HEK293 (cell line): Measurements from ENCODE around the gene TAS2R1.

ENCODE experiments used
- CTCF ChIA-PET: fragments of 350-600 bp; formaldehyde crosslinking; extraction: SDS; loops from one replicate; lab custom pipeline; 2021; ENCODE audit warnings: antibody characterized with exemption; lab: Yijun Ruan, JAX
- POLR2A ChIA-PET: fragments of 300-600 bp; formaldehyde crosslinking; extraction: SDS; loops from one replicate; lab custom pipeline; 2020; ENCODE audit warnings: antibody characterized with exemption, inconsistent platforms; lab: Yijun Ruan, JAX
- H3K27ac ChIP-seq: fragments of 200-500 bp; sonication (Bioruptor generic); 2 replicates; pipeline ENCODE4 v1.5.1; 2014; ENCODE audit warnings: low read depth, low read length, control low read depth, inconsistent platforms; ENCODE audit errors: extremely low read depth
- H3K36me3 ChIP-seq, 2 experiments: fragments of 200-500 bp in 1 of 2; sonication (Bioruptor generic) in 1 of 2; 1 replicate in 1 of 2; 2 replicates in 1 of 2; pipeline ENCODE4 v1.5.1; 2014 to 2017; ENCODE audit warnings: inconsistent platforms in 2 of 2, low read length in 2 of 2; ENCODE audit not compliant: control insufficient read depth in 2 of 2, insufficient read depth in 1 of 2
- H3K4me1 ChIP-seq: fragments of 200-500 bp; sonication (Bioruptor generic); 2 replicates; pipeline ENCODE4 v1.5.1; 2014; ENCODE audit warnings: mild to moderate bottlenecking, low read length, inconsistent platforms; ENCODE audit not compliant: control insufficient read depth, insufficient read depth
- H3K4me3 ChIP-seq: 2 replicates; pipeline ENCODE4 v1.5.1; 2011; ENCODE audit warnings: low read depth, mild to moderate bottlenecking, control low read depth, low read length, moderate library complexity
- H3K9me3 ChIP-seq: fragments of 200-500 bp; sonication (Bioruptor generic); 2 replicates; pipeline ENCODE4 v1.5.1; 2014; ENCODE audit warnings: low read depth, low read length, inconsistent platforms; ENCODE audit not compliant: control insufficient read depth, insufficient read depth
- ATF2 ChIP-seq: fragments of 450-650 bp; formaldehyde crosslinking; IDR thresholded peaks from 2 replicates; pipeline ENCODE4 v1.5.1; 2016; ENCODE audit warnings: missing biosample characterization, missing genetic modification characterization, low read depth
- CTCF ChIP-seq: fragments of 450-650 bp; formaldehyde crosslinking; IDR thresholded peaks from 2 replicates; pipeline ENCODE4 v1.5.1; 2016; ENCODE audit warnings: missing biosample characterization, missing genetic modification characterization
- KLF7 ChIP-seq: fragments of 450-650 bp; formaldehyde crosslinking; IDR thresholded peaks from 2 replicates; pipeline ENCODE4 v1.5.1; 2016; ENCODE audit warnings: missing biosample characterization, missing genetic modification characterization, borderline replicate concordance
- SP2 ChIP-seq: fragments of 450-650 bp; formaldehyde crosslinking; IDR thresholded peaks from 2 replicates; pipeline ENCODE4 v1.5.1; 2016; ENCODE audit warnings: missing biosample characterization, missing genetic modification characterization
- ZBTB6 ChIP-seq: fragments of 450-650 bp; formaldehyde crosslinking; IDR thresholded peaks from 2 replicates; pipeline ENCODE4 v1.5.1; 2017; ENCODE audit warnings: missing biosample characterization, missing genetic modification characterization
- ZBTB8A ChIP-seq: fragments of 450-650 bp; formaldehyde crosslinking; IDR thresholded peaks from 2 replicates; pipeline ENCODE4 v1.5.1; 2016; ENCODE audit warnings: missing biosample characterization, missing genetic modification characterization
- ZIC2 ChIP-seq: fragments of 450-650 bp; formaldehyde crosslinking; IDR thresholded peaks from 2 replicates; pipeline ENCODE4 v1.5.1; 2016; ENCODE audit warnings: missing biosample characterization, missing genetic modification characterization
- ZNF10 ChIP-seq: fragments of 450-650 bp; formaldehyde crosslinking; IDR thresholded peaks from 2 replicates; pipeline ENCODE4 v1.5.1; 2017; ENCODE audit warnings: missing biosample characterization, missing genetic modification characterization
- ZNF155 ChIP-seq: fragments of 450-650 bp; formaldehyde crosslinking; IDR thresholded peaks from 2 replicates; pipeline ENCODE4 v1.5.1; 2016; ENCODE audit warnings: missing biosample characterization, missing genetic modification characterization
- ZNF169 ChIP-seq: fragments of 450-650 bp; formaldehyde crosslinking; IDR thresholded peaks from 2 replicates; pipeline ENCODE4 v1.5.1; 2016; ENCODE audit warnings: missing biosample characterization, missing genetic modification characterization
- ZNF174 ChIP-seq: fragments of 450-650 bp; formaldehyde crosslinking; IDR thresholded peaks from 2 replicates; pipeline ENCODE4 v1.5.0; 2017; ENCODE audit warnings: missing biosample characterization, mild to moderate bottlenecking, missing genetic modification characterization
- ZNF211 ChIP-seq: fragments of 450-650 bp; formaldehyde crosslinking; IDR thresholded peaks from 2 replicates; pipeline ENCODE4 v1.5.1; 2016; ENCODE audit warnings: low read depth, missing biosample characterization, missing genetic modification characterization
- ZNF221 ChIP-seq: fragments of 450-650 bp; formaldehyde crosslinking; IDR thresholded peaks from 2 replicates; pipeline ENCODE4 v1.5.1; 2017; ENCODE audit warnings: missing biosample characterization, missing genetic modification characterization, borderline replicate concordance
- ZNF280D ChIP-seq: fragments of 450-650 bp; formaldehyde crosslinking; IDR thresholded peaks from 2 replicates; pipeline ENCODE4 v1.5.1; 2016; ENCODE audit warnings: missing biosample characterization, missing genetic modification characterization
- ZNF311 ChIP-seq: fragments of 450-650 bp; formaldehyde crosslinking; IDR thresholded peaks from 2 replicates; pipeline ENCODE4 v1.5.1; 2017; ENCODE audit warnings: missing biosample characterization, missing genetic modification characterization, borderline replicate concordance
- ZNF335 ChIP-seq: fragments of 450-650 bp; formaldehyde crosslinking; conservative IDR thresholded peaks from 2 replicates; pipeline ENCODE4 v1.5.1; 2016; ENCODE audit warnings: missing biosample characterization, missing genetic modification characterization
- ZNF529 ChIP-seq: fragments of 450-650 bp; formaldehyde crosslinking; IDR thresholded peaks from 2 replicates; pipeline ENCODE4 v1.5.1; 2017; ENCODE audit warnings: missing genetic modification characterization, missing biosample characterization; ENCODE audit not compliant: insufficient replicate concordance
- ZNF549 ChIP-seq: fragments of 450-650 bp; IDR thresholded peaks from 2 replicates; pipeline ENCODE4 v1.5.1; 2018; ENCODE audit warnings: missing biosample characterization, missing genetic modification characterization, mild to moderate bottlenecking, inconsistent platforms, moderate library complexity
- ZNF621 ChIP-seq: fragments of 450-650 bp; formaldehyde crosslinking; IDR thresholded peaks from 2 replicates; pipeline ENCODE4 v1.5.1; 2017; ENCODE audit warnings: missing biosample characterization, missing genetic modification characterization

TAS2R1 gene

GRCh38 chr5:9653061-9653460 is 22.9 kb upstream of the TAS2R1 start:
- CTCF ChIA-PET: interaction anchor here (0.6 kb wide), 2 partner anchors 493 to 770 kb away, joined by 3 read pairs; no protein-coding TSS in a partner anchor

GRCh38 chr5:9652295-9652694 is 22.1 kb upstream of the TAS2R1 start:
- Histone ChIP-seq H3K36me3 (no peaks in the 10 kb centered on the region), H3K27ac (no peak overlapping the region), H3K9me3 (no peaks in the 10 kb centered on the region), H3K4me3 (no peak overlapping the region), H3K4me1 (no peaks in the 10 kb centered on the region)
- ChIA-PET CTCF (no interaction called here), POLR2A (no interaction called here)
- TF ChIP-seq ZNF621 (tag by site-specific recombination) (no peak), ZBTB8A (tag by site-specific recombination) (no peak), ZNF155 (no peak), ZIC2 (tag by site-specific recombination) (no peak), ZNF311 (tag by site-specific recombination) (no peak), KLF7 (no peak), CTCF (no peak), ZNF169 (tag by site-specific recombination) (no peak), ZNF221 (tag by site-specific recombination) (no peak), ZNF529 (no peak), ZNF549 (tag by site-specific recombination) (no peak), ZNF280D (tag by site-specific recombination) (no peak), ATF2 (tag by site-specific recombination) (no peak), ZNF10 (tag by site-specific recombination) (no peak), ZNF335 (tag by site-specific recombination) (no peak), SP2 (tag by site-specific recombination) (no peak), ZNF174 (tag by site-specific recombination) (no peak)

More at GRCh38 chr5:9653061-9653460, 22.9 kb upstream of the TAS2R1 start:
- POLR2A ChIA-PET: no interaction called here
- TF ChIP-seq ZNF211 (tag by site-specific recombination) (no peak), ZBTB6 (tag by site-specific recombination) (no peak)
- Histone ChIP-seq H3K27ac (no peak overlapping the region), H3K9me3 (no peaks in the 10 kb centered on the region), H3K36me3 (no peaks in the 10 kb centered on the region), H3K4me3 (no peak overlapping the region), H3K4me1 (no peaks in the 10 kb centered on the region)
